Activated CD8-positive, alpha-beta memory T cell treated with anti-CD3 and anti-CD28 coated beads for 48 hours (primary cell): ENCODE data around the gene SIGLECL1.

ENCODE experiments used
- DNase-seq, 3 experiments: peaks; one replicate each; pipeline ENCODE4 v3.0.0-alpha.2; 2020; ENCODE audit warnings: low read depth in 2 of 3, low spot score in 2 of 3

The SIGLECL1 gene

GRCh38 chr19:51295382-51296126, 44.7 kb downstream of the SIGLECL1 start:
- no peak for DNase-seq

- no peak for DNase-seq
These were observed 45.6 kb downstream of the SIGLECL1 start for GRCh38 chr19:51296336-51297093.

GRCh38 chr19:51297406-51297805, 46.5 kb downstream of the SIGLECL1 start:
- no peak for DNase-seq

GRCh38 chr19:51301266-51301665, 50.4 kb downstream of the SIGLECL1 start:
- DNase-seq, result no peak

DNA sequence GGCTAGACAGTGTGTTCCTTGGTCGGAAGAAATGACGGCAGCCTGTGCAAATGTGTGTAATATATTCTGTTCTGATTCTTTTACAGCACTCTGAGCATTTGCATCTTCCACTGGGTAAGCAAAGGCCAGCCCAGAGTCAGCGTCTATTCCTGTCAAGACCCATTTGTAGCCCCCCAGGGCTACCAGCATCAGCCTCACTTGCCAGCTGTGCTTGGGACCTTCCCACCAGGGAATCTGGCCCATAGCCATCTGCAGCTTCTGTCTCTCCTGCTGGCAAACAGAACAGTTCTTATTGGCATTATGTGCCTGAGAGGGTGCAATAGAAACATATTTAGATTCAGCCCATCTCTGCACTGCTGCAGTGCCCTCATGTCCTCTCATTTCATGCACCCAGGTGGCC, 54.6 kb downstream of the SIGLECL1 start:
- no peak for DNase-seq

GRCh38 chr19:51311351-51312257, 60.7 kb downstream of the SIGLECL1 start, which contains the start of gene IGLON5:
Gene IGLON5 (plus strand): TSS chr19:51311644. CDS start chr19:51311848, 204 bp downstream.
- DNase-seq, result no peak

DNA sequence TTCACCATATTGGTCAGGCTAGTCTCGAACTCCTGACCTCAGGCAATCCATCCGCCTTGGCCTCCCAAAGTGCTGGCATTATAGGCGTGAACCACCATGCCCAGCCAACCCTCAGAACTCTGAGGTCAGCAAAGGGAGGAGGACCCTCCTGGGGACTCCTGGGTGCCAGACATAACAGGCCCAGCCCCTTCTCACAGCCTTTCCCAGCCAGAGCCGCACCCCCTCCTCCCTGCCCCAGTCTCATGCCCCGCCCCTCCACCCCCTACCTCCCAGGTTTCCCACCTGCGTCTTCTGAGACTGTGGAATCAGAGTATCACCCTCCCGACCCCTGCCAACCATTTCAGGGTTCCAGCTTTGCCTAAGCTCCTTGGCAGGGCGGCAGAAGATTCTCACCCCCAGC, 65.8 kb downstream of the SIGLECL1 start:
- DNase-seq, result no peak

DNA sequence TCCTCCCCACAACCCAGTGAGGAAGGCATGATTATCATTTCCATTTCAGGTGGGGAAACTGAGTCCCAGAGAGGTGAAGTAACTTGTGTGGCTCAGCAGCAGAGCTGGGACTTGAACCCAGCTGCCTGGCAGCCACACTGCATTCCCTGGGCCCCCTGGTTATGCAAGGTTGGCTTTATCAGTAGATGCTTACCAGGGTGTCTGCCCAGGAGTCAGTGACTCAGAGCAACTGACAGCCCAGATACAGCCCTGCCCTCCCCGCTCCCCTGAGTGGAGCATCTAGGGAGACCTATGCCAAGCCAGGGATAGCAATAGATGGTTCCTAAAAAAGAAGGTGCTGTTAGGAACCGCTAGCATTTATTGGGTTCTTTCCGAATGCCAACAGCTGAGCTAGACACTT, 66.5 kb downstream of the SIGLECL1 start:
- DNase-seq, result no peak

DNA sequence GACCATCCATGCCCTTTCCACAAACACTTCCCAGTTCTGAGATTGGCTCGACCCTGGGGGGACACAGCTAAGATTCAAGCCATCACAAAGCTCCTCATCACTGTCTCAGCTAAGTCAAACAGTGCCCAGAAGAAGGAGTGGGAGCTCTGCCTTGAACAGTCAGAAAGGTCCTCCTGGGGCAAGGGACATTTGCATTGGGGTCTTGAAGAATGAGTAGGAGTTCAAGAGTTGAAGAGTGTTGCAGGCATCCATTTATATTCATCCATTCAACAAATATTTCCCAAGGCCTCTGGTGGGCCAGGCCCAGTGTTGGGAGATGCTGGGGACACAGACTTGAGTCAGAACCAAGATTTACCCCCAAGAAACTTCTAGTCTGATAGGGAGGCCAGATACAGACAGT, 67.1 kb downstream of the SIGLECL1 start:
- DNase-seq, result no peak
